Anterior cingulate cortex (tissue), 58 donors: Measurements from ENCODE around the gene ZACN.

Source experiments
- DNase-seq, 58 donors: peaks; one replicate each; lab custom pipeline; 2025; lab: John Stamatoyannopoulos, UW

The ZACN gene

DNA sequence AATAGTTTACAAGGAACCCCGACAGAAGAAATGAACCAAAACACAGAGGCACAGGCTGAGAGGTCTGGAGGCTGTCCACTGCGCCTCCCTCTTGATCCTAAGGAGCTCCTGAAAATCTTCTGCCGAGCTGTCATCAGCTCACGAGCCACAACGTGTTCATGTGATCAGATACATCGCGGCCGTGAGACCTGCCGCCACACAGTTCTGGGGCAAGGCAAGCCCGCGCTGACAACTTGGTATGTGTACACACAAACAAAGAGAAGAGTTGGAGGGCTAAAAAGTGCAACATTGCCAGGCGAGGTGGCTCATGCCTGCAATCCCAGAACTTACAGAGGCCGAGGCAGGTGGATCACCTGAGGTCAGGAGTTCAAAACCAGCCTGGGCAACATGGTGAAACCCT lies 17.0 kb downstream of the ZACN start:
- DNase-seq = no peak

DNA sequence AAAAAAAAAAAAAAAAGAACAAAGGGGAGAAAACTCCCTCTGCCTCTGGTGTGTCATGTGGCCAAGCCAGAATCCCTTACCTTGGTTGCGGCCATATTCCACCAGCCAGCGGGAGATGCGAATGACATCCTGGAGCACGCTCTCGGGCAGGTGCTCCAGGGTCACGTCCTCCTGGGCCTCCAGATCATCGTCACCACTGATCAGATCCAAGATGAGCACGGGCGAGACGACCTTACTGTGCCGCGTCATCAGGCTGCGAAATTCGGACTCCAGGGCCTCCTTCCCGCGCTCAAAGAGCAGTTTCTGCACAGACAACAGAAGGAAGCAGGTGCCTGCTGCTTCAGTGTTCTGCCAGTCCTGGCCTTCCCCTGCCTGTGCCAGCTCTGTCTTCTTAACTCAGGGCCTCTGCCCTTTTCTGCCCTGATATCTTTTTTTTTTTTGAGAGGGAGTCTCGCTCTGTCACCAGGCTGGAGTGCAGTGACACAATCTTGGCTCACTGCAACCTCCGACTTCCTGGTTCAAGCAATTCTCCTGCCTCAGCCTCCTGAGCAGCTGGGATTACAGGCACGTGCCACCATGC lies 18.8 kb downstream of the ZACN start:
- no peak for DNase-seq

DNA sequence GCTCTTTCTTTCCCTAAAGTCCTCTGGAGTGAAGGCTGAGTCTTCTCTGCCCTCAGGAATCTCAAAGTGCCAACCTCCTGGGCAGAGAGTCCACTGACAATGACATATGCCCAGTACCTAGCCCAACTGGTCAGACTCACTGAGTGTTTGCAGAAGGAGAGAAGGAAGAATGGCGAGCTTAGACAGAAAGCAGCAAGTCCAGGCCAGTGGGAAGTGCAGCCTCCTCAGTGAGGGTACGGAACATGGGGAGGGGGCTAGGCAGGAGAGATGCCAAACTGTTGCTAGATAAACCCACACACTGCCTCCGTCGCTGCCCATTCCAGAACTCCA lies 23.9 kb downstream of the ZACN start:
- DNase-seq = no peak

DNA sequence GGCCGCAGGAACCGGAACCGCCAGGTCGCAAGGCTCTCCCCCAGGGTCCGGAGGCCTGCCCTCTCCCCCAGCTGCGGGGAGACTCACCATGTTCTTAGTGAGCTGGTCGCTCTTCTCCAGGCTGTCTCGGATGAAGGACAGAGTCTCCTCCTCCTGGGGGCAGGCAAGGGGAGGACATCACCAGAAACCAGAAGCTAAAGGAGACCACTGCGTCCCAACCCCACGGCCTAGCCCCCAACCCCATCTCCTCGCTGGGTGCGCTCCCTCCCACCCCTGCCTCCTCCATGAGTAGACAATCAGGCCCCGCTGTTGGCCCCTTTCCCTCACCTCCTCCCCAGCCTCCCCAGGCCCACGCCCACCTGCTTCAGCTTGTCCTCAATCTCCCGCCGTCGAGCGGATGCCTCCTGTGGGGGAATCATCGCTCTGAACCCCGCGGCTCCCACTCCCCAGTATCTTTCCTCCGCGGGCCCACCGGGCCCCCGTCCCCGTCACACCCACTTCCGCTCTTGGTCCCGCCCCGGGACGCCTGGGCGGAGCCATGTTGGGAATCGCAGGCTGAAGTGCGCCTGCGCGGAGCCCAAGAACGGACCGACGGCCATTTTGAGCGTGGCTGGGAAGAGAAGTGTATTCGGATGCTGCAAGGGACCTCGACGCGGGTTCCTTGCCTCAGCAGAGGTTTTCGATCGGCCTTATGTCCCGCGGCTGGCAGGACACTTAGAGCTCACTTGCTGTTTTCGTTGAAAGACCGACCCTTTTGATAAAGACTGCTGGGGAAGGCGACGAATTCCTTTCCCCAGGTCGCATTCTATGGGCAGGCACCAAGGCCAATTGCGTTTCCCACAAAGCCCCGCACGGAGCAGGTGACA lies 24.5 kb downstream of the ZACN start, which contains the start of gene EXOC7:
TSS of gene EXOC7 (minus strand) at position 514 of the 866 bp plus-strand sequence. CDS start at position 419, 95 bp downstream.
- DNase-seq = peak in 57 of 58 donors; percentile 71 to 93 (median 87)

DNA sequence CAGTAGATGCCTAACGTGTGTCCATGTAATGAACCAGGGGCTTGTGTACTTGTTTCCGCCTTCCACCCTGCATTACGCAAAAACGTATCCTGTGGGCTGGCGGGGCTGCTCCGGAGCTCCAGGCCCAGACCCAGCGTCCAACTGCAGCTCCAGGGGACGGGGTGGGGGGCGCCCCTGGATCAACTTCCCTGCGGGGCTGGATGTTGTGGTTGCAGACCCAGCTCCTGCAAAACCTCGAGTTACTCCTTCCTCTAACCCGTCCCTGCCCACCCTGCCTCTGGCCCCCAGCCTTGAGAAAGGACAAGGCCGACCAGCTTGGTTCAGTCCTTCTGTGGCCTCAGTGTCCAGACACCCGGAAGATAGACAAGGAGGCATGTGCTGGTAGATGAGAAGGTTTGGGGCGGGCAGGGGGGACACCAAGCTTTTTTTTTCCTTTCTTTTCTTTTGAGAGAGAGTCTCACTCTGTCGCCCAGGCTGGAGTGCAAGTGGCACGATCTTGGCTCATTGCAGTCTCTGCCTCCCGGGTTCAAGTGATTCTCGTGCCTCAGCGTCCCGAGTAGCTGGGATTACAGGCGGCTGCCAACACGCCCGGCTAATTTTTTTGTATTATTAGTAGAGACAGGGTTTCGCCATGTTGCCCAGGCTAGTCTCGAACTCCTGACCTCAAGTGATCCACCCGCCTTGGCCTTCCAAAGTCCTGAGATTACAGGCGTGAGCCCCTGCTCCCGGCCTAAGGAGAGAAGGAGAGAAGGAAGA lies 25.3 kb downstream of the ZACN start:
- peak in 1 of 58 donors; percentile 61 for DNase-seq

DNA sequence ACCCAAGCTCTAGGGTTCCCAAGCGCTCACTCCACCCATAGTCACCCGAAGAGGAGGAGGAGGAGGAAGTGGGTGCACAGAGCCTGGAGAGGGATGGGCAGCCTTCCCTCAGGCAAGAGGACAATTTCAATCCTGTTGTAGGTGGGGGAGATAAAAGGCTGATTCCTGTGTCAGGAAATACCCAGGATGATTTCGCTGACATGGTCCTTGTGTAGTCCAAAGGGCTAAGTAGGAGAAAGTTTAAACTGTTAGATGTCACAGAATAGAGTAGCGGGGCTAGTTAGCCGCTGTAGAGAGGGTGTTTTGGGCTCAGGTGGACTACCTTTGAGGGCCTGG lies 25.9 kb downstream of the ZACN start:
- no peak for DNase-seq

DNA sequence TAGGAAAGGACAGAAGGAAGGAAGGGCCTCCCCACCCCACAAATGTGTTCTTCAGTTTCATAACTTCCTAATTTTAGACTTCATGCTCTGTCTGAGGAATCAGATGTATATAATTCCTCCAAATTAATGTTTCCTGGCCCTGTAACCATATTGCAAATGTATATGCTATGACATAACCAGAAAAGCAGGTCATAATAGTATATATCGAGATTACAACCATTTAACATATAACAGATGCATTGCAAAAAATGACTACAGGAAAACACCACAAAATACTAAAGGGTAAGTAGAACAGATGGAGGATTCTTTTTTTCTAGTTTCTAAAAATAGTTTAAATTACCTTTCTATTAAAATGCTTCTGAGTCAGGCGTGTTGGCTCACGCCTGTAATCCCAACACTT lies 27.7 kb downstream of the ZACN start:
- no peak for DNase-seq

DNA sequence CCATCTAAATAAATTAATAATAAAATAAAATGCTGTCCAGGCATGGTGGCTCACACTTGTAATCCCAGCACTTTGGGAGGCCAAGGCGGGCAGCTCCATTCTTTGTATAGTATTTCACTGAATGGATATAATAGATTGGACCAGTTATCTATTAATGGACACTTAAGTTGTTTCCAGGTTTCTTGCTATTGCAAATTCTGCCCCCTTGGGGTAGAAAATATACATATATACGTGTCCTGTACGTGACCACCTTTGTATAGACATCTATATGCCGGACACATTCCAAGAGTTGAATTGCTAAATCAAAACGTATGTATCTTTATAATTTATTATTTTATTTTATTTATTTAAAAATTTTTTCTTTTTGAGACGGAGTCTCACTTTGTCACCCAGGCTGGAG lies 28.5 kb downstream of the ZACN start:
- no peak for DNase-seq

DNA sequence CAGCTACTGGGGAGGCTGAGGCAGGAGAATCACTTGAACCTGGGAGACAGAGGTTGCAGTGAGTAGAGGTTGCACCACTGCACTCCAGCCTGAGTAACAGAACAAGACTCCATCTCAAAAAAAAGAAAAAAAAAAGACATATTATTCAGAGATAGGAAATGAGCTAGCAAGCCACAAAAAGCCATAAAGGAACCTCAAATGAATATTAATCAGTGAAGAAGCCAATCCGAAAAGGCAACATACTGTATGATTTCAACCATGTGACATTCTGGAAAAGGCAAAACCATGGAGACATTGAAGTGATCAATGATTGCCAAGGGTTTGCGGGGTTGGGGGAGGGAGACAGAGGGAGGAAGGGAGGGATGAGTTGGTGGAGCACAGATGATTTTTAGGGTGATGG lies 33.0 kb downstream of the ZACN start:
- no peak for DNase-seq

DNA sequence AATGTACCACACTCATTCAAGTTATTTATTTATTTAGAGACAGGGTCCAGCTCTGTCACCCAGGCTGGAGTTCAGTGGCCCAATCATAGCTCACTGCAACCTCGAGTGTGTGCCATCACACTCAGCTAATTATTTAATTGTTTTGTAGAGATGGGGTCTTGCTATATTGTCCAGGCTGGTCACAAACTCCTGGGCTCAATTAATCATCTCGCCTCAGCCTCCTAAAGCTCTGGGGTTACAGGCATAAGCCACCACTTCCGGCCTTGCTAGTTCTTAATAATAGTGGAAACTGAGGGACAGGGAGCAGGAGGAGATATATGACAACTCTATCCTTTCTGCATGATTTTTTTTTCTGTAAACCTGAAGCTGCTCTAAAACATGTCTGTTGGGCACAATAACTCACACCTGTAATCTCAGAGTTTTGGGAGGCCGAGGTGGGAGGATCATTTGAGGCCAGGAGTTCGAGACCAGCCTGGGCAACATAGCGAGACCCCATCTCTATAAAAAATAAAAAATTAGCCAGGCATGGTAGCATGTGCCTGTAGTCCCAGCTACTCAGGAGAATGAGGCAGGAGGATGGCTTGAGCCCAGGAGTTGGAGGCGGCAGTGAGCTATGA lies 36.3 kb downstream of the ZACN start:
- no peak for DNase-seq

DNA sequence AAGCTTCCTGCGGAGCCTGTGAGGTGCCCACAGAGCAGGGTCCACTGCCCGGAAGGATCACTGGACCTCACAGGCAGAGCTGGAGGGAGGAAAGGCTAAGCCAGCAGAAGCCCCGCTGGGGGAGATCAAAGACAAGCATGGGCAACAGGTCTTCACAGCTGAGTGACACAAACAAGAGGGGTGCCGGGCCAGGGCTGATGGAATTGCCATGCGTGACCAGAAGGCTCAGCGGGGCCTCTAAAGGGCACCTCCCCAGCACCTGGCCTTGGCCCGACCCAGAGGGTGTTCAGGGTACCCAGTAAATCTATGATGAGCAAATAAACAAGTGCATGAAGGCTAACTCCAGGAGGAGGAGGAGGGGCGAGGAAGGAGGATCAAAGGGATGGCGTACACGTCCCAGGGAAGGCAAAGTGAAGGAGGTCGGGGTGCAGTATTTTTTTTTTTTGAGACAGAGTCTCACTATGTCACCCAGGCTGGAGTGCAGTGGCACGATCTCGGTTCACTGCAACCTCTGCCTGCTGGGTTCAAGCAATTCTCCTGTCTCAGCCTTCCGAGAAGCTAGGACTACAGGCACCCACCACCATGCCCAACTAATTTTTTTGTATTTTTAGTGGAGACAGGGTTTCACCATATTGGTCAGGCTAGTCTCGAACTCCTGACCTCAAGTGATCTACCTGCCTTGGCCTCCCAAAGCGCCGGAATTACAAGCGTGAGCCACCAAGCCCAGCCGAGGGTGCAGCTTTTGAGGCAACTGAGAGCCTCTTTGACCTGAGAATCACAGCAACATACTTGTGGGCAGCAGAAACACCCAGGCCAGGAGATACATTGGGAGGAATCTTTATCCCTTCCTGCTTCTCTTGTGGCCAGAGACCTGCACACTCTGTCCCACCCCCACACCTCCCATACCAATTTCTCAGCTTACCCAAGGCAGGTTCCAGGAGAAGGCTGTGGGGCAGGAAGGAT lies 40.7 kb downstream of the ZACN start:
- DNase-seq = no peak

DNA sequence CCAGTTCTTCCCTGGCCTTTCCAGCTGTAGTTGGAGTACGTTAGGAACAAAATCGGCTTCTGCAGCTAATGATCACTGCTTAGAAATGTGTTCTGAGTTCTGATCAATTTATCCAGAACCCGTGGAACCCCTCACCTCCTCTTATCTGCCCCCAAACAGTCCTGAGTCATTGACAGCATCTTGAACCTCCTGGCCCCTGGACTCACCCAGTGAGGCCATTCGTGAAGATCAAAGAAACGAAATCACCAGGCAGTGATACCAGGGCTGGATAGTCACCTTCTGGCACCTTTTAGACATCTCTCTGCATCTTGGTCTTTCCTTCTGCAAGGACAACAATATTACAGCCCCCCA lies 41.7 kb downstream of the ZACN start:
- DNase-seq = no peak

DNA sequence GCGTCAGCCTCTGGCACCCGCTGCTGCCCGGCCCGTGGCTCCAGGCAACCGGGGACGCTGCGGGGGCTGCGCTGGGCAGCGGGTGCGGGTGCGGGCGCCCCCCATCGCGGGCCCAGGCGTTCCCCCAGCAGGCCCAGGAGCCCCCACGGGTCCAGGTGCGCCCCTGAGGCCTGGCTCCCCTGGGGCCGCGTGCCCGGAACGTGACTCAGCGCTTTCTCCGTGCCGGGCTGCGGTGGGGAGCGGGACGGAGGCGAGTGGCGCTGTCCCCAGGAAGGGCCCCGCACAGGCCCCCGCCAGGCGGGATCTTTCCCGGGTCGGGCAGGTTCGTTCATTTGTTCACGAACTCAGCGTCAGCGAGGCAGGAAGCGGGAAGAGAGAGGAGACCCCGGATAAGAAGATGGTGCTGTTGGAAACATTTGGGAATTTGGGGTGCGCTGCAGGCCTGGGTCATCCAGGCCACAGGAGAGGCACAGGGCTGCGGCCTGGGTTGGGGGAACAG lies 43.0 kb downstream of the ZACN start:
- peak in 2 of 58 donors; percentile 20 to 27 for DNase-seq

DNA sequence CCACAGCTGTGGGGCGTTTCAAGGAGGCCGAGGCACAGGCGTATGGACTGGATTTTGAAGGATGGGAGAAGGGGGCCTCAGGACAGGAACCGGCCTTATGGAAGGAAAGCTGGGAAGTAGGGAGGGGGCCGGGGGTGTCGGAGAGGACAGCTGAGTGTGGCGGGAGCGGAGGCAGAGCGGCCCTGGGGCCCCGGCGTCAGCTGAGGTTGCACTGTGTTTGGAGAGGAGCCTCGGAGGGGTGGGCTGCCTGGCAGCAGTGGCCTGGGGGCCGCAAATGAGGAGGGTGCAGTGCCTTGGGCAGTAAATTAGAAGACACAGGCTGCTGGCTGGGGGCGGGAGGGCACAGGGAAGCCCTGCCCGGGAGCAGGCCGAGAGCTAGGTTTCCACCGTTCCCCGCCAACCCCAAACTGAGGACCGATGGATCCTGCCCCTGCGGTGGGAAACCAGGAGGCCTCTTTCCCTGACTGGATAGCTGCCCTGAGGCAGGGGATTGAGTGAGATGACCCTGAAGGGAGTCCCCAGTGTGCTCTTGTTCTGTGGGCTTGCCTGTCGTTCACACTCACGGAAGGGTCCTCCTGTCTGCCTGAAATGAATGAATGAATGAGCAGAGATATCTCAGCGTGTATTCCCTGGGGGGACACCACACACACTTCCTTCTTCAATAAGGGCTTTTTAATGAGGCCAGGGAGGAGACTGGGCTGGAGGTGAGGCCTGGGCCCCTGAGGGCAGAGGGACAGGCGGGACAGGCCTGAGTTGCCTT lies 43.6 kb downstream of the ZACN start:
- no peak for DNase-seq

DNA sequence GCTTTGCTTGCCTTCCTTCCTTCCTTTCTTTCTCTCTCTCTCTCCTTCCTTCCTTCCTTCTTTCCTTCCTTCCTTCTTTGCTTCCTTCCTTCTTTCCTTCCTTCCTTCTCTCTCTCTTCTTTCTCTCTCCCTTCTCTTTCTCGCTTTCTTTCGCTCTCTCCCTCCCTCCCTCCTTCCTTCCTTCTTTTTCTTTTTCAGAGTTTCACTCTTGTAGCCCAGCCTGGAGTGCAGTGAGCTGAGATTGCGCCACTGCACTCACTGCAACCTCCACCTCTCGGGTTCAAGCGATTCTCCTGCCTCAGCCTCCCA lies 44.2 kb downstream of the ZACN start:
- no peak for DNase-seq

DNA sequence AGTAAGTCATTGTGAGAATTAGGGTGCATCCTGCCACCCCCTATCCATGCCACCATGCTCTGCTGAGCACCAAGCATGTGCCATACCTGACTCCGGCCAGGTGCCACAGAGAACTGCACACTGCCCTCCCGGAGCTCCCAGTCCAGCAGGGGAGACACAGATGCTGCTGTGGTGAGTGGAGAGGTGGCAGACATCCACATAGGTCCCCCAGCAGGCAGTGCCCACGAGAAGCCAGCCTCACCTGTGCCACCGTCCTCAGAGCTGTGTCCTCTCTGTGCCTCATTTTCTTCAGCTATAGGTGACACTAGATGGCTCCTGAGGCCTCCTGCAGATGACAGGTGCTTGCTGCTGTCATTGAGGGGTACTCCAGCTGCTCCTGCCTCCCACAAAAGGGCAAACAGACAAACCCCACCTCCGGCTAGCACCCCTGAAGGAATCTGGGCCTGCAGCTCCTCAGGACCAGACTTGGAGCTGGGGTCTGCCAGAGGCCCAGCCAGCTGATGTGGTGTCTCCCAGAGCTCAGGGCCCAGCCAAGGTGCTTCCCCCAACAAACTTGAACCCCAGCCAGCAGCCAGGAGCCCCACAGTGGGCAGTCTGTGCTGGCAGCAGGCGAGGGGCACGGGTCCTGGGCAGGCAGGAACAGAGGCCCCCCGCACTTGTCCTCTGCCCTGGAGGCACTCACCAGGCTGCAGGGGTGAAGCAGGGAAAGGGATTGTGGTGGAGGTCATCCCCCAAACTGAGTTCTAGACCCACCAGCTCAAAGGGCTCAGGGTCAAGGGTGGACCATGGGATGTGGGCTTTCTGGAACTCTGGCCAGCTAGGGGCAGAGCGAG lies 45.0 kb downstream of the ZACN start:
- no peak for DNase-seq

DNA sequence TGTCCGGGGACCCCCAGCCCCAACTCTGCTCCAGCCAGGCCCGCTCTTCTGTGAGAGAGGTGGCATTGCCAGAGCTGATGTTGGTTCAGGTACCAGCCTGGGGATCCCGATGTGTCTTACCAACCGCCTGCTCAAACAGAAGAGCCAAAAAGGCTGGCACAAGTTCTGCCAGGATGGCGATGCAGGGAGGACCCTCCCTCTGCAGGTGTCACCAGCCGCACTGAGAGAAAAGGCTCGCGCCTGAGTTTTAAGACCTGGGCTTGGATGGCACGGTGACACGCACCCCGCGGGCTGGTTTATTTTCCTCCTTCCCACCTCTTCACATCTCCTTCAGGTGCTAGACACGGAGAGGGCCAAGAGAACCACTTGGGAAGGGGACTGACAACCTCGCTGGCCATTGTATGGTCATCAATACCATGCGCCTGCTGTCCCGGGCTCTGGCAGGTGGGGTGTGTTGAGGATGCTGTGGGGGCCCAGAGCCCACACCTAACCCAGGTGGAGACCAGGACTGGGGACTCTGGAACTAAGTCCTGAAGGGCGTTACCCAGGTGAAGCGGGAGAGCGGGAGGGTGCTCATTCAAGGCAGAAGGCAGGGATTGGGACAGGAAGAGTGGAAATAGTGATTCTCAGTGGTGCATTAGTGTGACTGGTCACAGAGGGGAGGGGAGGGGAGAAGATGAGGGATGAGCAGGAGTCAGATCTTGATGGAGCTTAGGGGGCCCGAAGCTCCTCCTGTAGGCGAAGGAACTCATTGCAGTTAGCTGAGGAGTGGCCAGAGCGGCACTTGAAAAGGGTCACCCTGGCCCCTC lies 45.8 kb downstream of the ZACN start:
- no peak for DNase-seq

DNA sequence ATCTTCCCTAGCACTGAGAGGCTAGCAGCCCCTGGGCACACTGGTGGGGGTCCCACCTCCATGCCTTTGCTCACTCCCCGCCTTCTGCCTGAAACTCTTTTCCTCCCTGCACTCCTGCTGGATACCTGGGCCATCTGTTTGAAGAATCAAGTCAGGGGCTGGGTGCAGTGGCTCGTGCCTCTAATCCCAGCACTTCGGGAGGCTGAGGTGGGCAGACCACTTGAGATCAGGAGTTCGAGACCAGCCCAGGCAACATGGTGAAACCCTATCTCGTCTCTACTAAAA lies 46.4 kb downstream of the ZACN start:
- no peak for DNase-seq
